GM23338 (cell line): ENCODE results near the gene STT3B. TPM values are rescaled to one million over a fixed set of nuclear protein-coding genes. Genes with fewer than 3 reads are reported as not detected.

Experiments used
- ATAC-seq: fragments of 200-7000 bp; cut with Tn5 transposase; 3 replicates; pipeline ENCODE4 v1.9.1; 2020
- DNase-seq: peaks from one replicate; pipeline ENCODE4 v3.0.0-alpha.2; 2015; ENCODE audit warnings: low spot score
- H2AFZ ChIP-seq: fragments of 200-600 bp; sonication (generic); 2 replicates; pipeline ENCODE4 v1.8.0; 2016; ENCODE audit warnings: antibody characterized with exemption, mild to moderate bottlenecking, moderate library complexity
- H3F3A ChIP-seq: fragments of 200-600 bp; sonication (generic); replicated peaks from 2 replicates; pipeline ENCODE4 v1.8.0; 2017; ENCODE audit warnings: antibody characterized with exemption, mixed run types, low read depth
- H3K27ac ChIP-seq: fragments of 200-600 bp; sonication (generic); 2 replicates; pipeline ENCODE4 v1.6.1; 2016; ENCODE audit warnings: low read depth
- H3K27me3 ChIP-seq: fragments of 200-600 bp; sonication (generic); 2 replicates; pipeline ENCODE4 v1.8.0; 2016; ENCODE audit warnings: mild to moderate bottlenecking, mixed run types, moderate library complexity; ENCODE audit not compliant: insufficient read depth
- H3K36me3 ChIP-seq: fragments of 200-600 bp; sonication (generic); 2 replicates; pipeline ENCODE4 v1.8.0; 2016; ENCODE audit warnings: mild to moderate bottlenecking; ENCODE audit not compliant: insufficient read depth
- H3K4me1 ChIP-seq: fragments of 200-600 bp; sonication (generic); 2 replicates; pipeline ENCODE4 v1.8.0; 2016; ENCODE audit warnings: mild to moderate bottlenecking, moderate library complexity; ENCODE audit not compliant: insufficient read depth
- H3K4me2 ChIP-seq: fragments of 200-600 bp; sonication (generic); 2 replicates; pipeline ENCODE4 v1.7.1; 2017; ENCODE audit warnings: mixed run types
- H3K4me3 ChIP-seq: fragments of 200-600 bp; sonication (generic); 2 replicates; pipeline ENCODE4 v1.6.1; 2016; ENCODE audit warnings: mixed run types
- H3K79me2 ChIP-seq: fragments of 200-600 bp; sonication (generic); replicated peaks from 2 replicates; pipeline ENCODE4 v1.8.0; 2017; ENCODE audit warnings: mild to moderate bottlenecking; ENCODE audit not compliant: insufficient read depth
- H3K9me2 ChIP-seq: fragments of 200-600 bp; sonication (generic); 2 replicates; pipeline ENCODE4 v1.8.0; 2017; ENCODE audit not compliant: insufficient read depth
- H4K20me1 ChIP-seq: fragments of 200-600 bp; sonication (generic); replicated peaks from 2 replicates; pipeline ENCODE4 v1.8.0; 2017; ENCODE audit warnings: mild to moderate bottlenecking; ENCODE audit not compliant: insufficient read depth
- H3K27ac Mint-ChIP-seq: 2 replicates; pipeline ENCODE4 v1.8.0; 2020; ENCODE audit warnings: inconsistent platforms, mild to moderate bottlenecking, moderate library complexity, mixed read lengths
- H3K27me3 Mint-ChIP-seq: 3 replicates; pipeline ENCODE4 v1.8.0; 2022; ENCODE audit warnings: low read depth, mild to moderate bottlenecking, moderate library complexity, mixed read lengths, inconsistent platforms; ENCODE audit not compliant: insufficient read depth, poor library complexity
- H3K36me3 Mint-ChIP-seq: 3 replicates; pipeline ENCODE4 v1.8.0; 2021; ENCODE audit warnings: low read depth, mild to moderate bottlenecking, inconsistent platforms, moderate library complexity, mixed read lengths
- H3K4me1 Mint-ChIP-seq: 3 replicates; pipeline ENCODE4 v1.8.0; 2020; ENCODE audit warnings: mild to moderate bottlenecking, inconsistent platforms, mixed read lengths
- H3K4me3 Mint-ChIP-seq: 3 replicates; pipeline ENCODE4 v1.8.0; 2021; ENCODE audit warnings: moderate library complexity, mild to moderate bottlenecking, inconsistent platforms, mixed read lengths
- H3K9me3 Mint-ChIP-seq: 3 replicates; pipeline ENCODE4 v1.8.0; 2020; ENCODE audit warnings: moderate library complexity, mild to moderate bottlenecking, inconsistent platforms, mixed read lengths
- CREB1 ChIP-seq: fragments of 250-450 bp; sonication (Bioruptor Pico); IDR thresholded peaks from 2 replicates; pipeline ENCODE4 v1.5.0; 2020; ENCODE audit warnings: low read depth, mild to moderate bottlenecking, moderate library complexity
- CTCF ChIP-seq, 2 experiments: fragments of 200-600 bp in 1 of 2; sonication (generic) in 1 of 2; conservative IDR thresholded peaks; 2 replicates each; pipeline versions ENCODE4 v1.5.1 to v1.6.1; 2016 to 2017; ENCODE audit warnings: antibody characterized with exemption in 2 of 2, low read depth in 2 of 2, mild to moderate bottlenecking in 2 of 2, moderate library complexity in 1 of 2
- EZH2 ChIP-seq: fragments of 200-600 bp; sonication (generic); IDR thresholded peaks from one replicate; pipeline ENCODE4 v1.8.0; 2017; ENCODE audit warnings: antibody characterized with exemption, mild to moderate bottlenecking, low read depth; ENCODE audit not compliant: unreplicated experiment
- EZH2phosphoT487 ChIP-seq: fragments of 200-600 bp; sonication (generic); IDR thresholded peaks from one replicate; pipeline ENCODE4 v1.8.1; 2018; ENCODE audit warnings: antibody characterized with exemption; ENCODE audit not compliant: unreplicated experiment
- STAT1 ChIP-seq: IDR thresholded peaks from one replicate; pipeline ENCODE4 v1.6.1; 2016; ENCODE audit warnings: antibody characterized with exemption; ENCODE audit not compliant: unreplicated experiment
- ZNF114 ChIP-seq: fragments of 250-450 bp; sonication (Bioruptor Pico); IDR thresholded peaks from 2 replicates; pipeline ENCODE4 v1.5.0; 2020; ENCODE audit warnings: mild to moderate bottlenecking, moderate library complexity
- ZNF462 ChIP-seq: fragments of 250-450 bp; sonication (Bioruptor Pico); IDR thresholded peaks from 2 replicates; pipeline ENCODE4 v1.5.0; 2020; ENCODE audit warnings: mild to moderate bottlenecking, moderate library complexity
- polyA plus RNA-seq: library from polyadenylated mRNA; unstranded; fragments of >200 nt; fragmentation: Nextera tagmentation; extraction: Ambion mirVana; gene quantifications from 2 replicates; pipeline ENCODE4 v1.2.1, GENCODE V29; 2016
- total RNA-seq: library from RNA; depleted of rRNA; stranded (reverse); fragments of >200 nt; shearing (Covaris generic); gene quantifications from 2 replicates; pipeline ENCODE4 v1.2.3, GENCODE V29; 2014
- TF ChIP-seq, protein P1 (sequence below): IDR thresholded peaks from 2 replicates; pipeline ENCODE4 v1.6.1; 2016; ENCODE audit warnings: antibody characterized with exemption

The STT3B gene
- total and polyA plus RNA-seq, 2 experiments from 2014 or later: 44.1 to 167 TPM

DNA sequence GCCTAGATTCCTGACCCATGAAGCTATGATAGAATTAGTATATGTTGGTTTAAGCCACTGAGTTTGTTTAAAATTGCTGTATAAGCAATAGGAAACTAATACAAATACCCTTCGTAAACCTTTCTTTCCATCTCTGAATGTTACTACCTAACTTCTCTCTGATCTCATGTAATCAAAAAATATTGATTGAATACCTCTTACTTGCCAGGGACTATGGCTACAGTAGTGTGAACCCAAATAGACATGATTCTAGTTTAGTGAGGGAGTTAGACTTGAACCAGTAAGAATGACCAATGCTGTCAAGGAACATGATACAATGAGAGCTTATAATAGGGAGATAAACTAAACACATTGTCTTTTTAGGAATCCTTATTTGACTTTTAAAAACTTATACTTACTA lies 19.4 kb downstream of the STT3B start (continued):
- TF ChIP-seq ZNF462 (CRISPR knock-in tag) (no peak), ZNF114 (CRISPR knock-in tag) (no peak), EZH2 (no peak), STAT1 (no peak), CREB1 (CRISPR knock-in tag) (no peak), EZH2phosphoT487 (no peak)
- TF ChIP-seq, protein P1, sequence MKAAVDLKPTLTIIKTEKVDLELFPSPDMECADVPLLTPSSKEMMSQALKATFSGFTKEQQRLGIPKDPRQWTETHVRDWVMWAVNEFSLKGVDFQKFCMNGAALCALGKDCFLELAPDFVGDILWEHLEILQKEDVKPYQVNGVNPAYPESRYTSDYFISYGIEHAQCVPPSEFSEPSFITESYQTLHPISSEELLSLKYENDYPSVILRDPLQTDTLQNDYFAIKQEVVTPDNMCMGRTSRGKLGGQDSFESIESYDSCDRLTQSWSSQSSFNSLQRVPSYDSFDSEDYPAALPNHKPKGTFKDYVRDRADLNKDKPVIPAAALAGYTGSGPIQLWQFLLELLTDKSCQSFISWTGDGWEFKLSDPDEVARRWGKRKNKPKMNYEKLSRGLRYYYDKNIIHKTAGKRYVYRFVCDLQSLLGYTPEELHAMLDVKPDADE: no peak

- ATAC-seq: no peak
- Mint-ChIP-seq H3K4me3 (no peak overlapping the region), H3K27me3 (no peaks in the 10 kb centered on the region), H3K27ac (no peak overlapping the region), H3K36me3 (peaks cover 9% of the 10 kb centered on the region; the same call in 2 of the 3 replicates), H3K9me3 (peaks cover 3% of the 10 kb centered on the region; the same call in 2 of the 3 replicates), H3K4me1 (peaks cover 25% of the 10 kb centered on the region)
- H3K4me2 ChIP-seq: no peak overlapping the region
- H2AFZ ChIP-seq: no peak overlapping the region
- no peak for DNase-seq
- no peaks in the 10 kb centered on the region for H3F3A ChIP-seq
- H3K4me1 ChIP-seq: peaks cover 4% of the 10 kb centered on the region
- H3K79me2 ChIP-seq: peaks cover 100% of the 10 kb centered on the region
- no peak overlapping the region for H3K27ac ChIP-seq
- no peak overlapping the region for H3K4me3 ChIP-seq
- H3K9me2 ChIP-seq: no peaks in the 10 kb centered on the region
- H3K27me3 ChIP-seq: no peaks in the 10 kb centered on the region
- peaks cover 54% of the 10 kb centered on the region for H4K20me1 ChIP-seq
- no peaks in the 10 kb centered on the region for H3K36me3 ChIP-seq
- TF ChIP-seq, protein P1: no peak
- TF ChIP-seq CTCF (conservative IDR thresholded peaks at IDR 0.05; ENCODE audit: low read depth in 2 of 2) (no peak), ZNF114 (CRISPR knock-in tag) (no peak)
Measured at GRCh38 chr3:31553258-31553657, 20.5 kb downstream of the STT3B start.
